Activated CD4-positive, alpha-beta T cell treated with anti-CD3 and anti-CD28 coated beads, Interleukin-2, amount 50 U/mL, for 1 hour (primary cell): ENCODE data around the gene EPHA4.

Source experiments
- DNase-seq: peaks from one replicate; pipeline ENCODE4 v3.0.0-alpha.2; 2020

EPHA4 gene

GRCh38 chr2:221381928-221382488, 190.1 kb downstream of the EPHA4 start:
- DNase-seq = no peak

GRCh38 chr2:221380686-221381085, 191.4 kb downstream of the EPHA4 start:
- DNase-seq = no peak

GRCh38 chr2:221380062-221380461, 192.0 kb downstream of the EPHA4 start:
- DNase-seq = no peak

- no peak for DNase-seq
Measured at GRCh38 chr2:221377597-221377996, 194.5 kb downstream of the EPHA4 start.

GRCh38 chr2:221377066-221377465, 195.0 kb downstream of the EPHA4 start:
- no peak for DNase-seq

GRCh38 chr2:221374234-221374633, 197.9 kb downstream of the EPHA4 start:
- DNase-seq = no peak

GRCh38 chr2:221372907-221373306, 199.2 kb downstream of the EPHA4 start:
- no peak for DNase-seq

- DNase-seq = no peak
Measured at GRCh38 chr2:221372159-221372884, 199.8 kb downstream of the EPHA4 start.

- DNase-seq = no peak
Measured at GRCh38 chr2:221371347-221371746, 200.8 kb downstream of the EPHA4 start.

GRCh38 chr2:221370857-221371211, 201.3 kb downstream of the EPHA4 start:
- no peak for DNase-seq

GRCh38 chr2:221370076-221370856, 201.8 kb downstream of the EPHA4 start:
- no peak for DNase-seq
